Posterior vena cava (tissue), 2 donors: ENCODE data around the gene GAST. TPM values are rescaled to one million over a fixed set of nuclear protein-coding genes. Genes with fewer than 3 reads are reported as not detected.

Source experiments
- DNase-seq: peaks from one replicate; pipeline ENCODE4 v3.0.0-alpha.2; 2020; ENCODE audit warnings: low spot score
- intact Hi-C, 2 donors: fragments of 100-400 bp; cut with DNase I; formaldehyde crosslinking; loops; one replicate each; pipeline versions ENCODE4 v1.14.1 to v1.14.2; 2022 to 2023
- total RNA-seq, 2 donors: library from RNA; stranded (reverse); fragmentation: NEBNext Ultra II Directional; extraction: Animal tissue kit (Norgen Biotek cat#: 25700); gene quantifications; one replicate each; pipeline ENCODE4 v1.2.1, GENCODE V29; 2021
- donor health status: DM: yes; HTN: yes; CAD: no.
- donor health status: DM: yes; HTN: yes; CAD: no.

The GAST gene
- total RNA-seq, 2 donors from 2014 or later, result not detected

GRCh38 chr17:41734139-41734948, 22.2 kb downstream of the GAST start, which contains the start of gene HAP1:
HAP1 (minus strand) TSS chr17:41734643; CDS start chr17:41734634, 9 bp downstream.
- intact Hi-C loops, result no loop called here
- peak; percentile 82 for DNase-seq

GRCh38 chr17:41734949-41735313, 22.8 kb downstream of the GAST start:
- intact Hi-C loops, result no loop called here
- DNase-seq, result no peak

- no peak for DNase-seq
- intact Hi-C loops, result no loop called here
Measured at GRCh38 chr17:41735744-41736143, 23.6 kb downstream of the GAST start.

- DNase-seq, result no peak
- intact Hi-C loops, result no loop called here
Measured at GRCh38 chr17:41736983-41737679, 25.0 kb downstream of the GAST start.

- DNase-seq, result no peak
- intact Hi-C loops, result loop anchor here (2.0 kb wide), 1 partner anchor 63 kb away; no protein-coding TSS in a partner anchor
Measured at GRCh38 chr17:41737680-41738023, 25.5 kb downstream of the GAST start.

- intact Hi-C loops, result loop anchor here (2.0 kb wide), 1 partner anchor 63 kb away; no protein-coding TSS in a partner anchor
Measured at GRCh38 chr17:41738077-41738800, 26.1 kb downstream of the GAST start.

GRCh38 chr17:41738801-41739112, 26.6 kb downstream of the GAST start:
- no peak for DNase-seq
- intact Hi-C loops, result loop anchor here (2.0 kb wide), 1 partner anchor 62 kb away; no protein-coding TSS in a partner anchor

More at GRCh38 chr17:41738077-41738800, 26.1 kb downstream of the GAST start:
- peak; percentile 93 for DNase-seq

- intact Hi-C loops, result loop anchor here (2.0 kb wide), 1 partner anchor 61 kb away; no protein-coding TSS in a partner anchor
- no peak for DNase-seq
Measured at GRCh38 chr17:41739661-41740352, 27.7 kb downstream of the GAST start.

GRCh38 chr17:41740506-41740905, 28.4 kb downstream of the GAST start:
- DNase-seq, result no peak
- intact Hi-C loops, result no loop called here

- DNase-seq, result no peak
- intact Hi-C loops, result no loop called here
Measured at GRCh38 chr17:41741709-41742108, 29.6 kb downstream of the GAST start.

- intact Hi-C loops, result no loop called here
- DNase-seq, result no peak
Measured at GRCh38 chr17:41748275-41748674, 36.1 kb downstream of the GAST start.

GRCh38 chr17:41750862-41751261, 38.7 kb downstream of the GAST start:
- intact Hi-C loops, result no loop called here
- no peak for DNase-seq

- intact Hi-C loops, result no loop called here
- DNase-seq, result no peak
Measured at GRCh38 chr17:41751288-41751687, 39.2 kb downstream of the GAST start.

- intact Hi-C loops, result no loop called here
- no peak for DNase-seq
Measured at GRCh38 chr17:41754066-41754465, 41.9 kb downstream of the GAST start.

GRCh38 chr17:41758601-41759000, 46.5 kb downstream of the GAST start:
- DNase-seq, result no peak
- intact Hi-C loops, result no loop called here

- no peak for DNase-seq
- intact Hi-C loops, result no loop called here
Measured at GRCh38 chr17:41760878-41761277, 48.7 kb downstream of the GAST start.

- intact Hi-C loops, result no loop called here
- DNase-seq, result no peak
Measured at GRCh38 chr17:41762391-41762790, 50.3 kb downstream of the GAST start.

- intact Hi-C loops, result no loop called here
- no peak for DNase-seq
Measured at GRCh38 chr17:41762841-41763240, 50.7 kb downstream of the GAST start.

- intact Hi-C loops, result no loop called here
- DNase-seq, result no peak
Measured at GRCh38 chr17:41763327-41763726, 51.2 kb downstream of the GAST start.
